Stimulated activated CD4-positive, alpha-beta T cell treated with anti-CD3 and anti-CD28 coated beads, TNF-alpha, amount 100 ng/mL, for 4 hours (primary cell): ENCODE results near the gene TCP11L1.
"Not testable (repeated sequence)": the region's sequence is repeated elsewhere in the genome, so short reads cannot be mapped to it uniquely, and the experiment has no call there.

Experiments used
- DNase-seq, 3 experiments: peaks; one replicate each; pipeline ENCODE4 v3.0.0-alpha.2; 2020; ENCODE audit warnings: low read depth in 3 of 3

Gene TCP11L1

DNA sequence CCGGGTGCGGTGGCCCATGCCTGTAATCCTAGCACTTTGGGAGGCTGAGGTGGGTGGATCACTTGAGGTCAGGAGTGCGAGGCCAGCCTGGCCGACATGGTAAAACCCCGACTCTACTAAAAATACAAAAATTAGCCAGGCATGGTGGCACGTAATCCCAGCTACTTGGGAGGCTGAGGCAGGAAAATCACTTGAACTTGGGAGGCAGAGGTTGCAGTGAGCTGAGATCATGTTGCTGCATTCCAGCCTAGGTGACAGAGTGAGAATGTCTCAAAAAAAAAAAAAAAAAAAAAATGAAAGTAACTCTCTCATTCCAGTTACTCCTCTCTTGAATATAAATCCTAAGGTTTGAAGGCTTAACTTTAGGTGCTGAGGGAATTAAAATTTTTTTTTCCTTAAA, 10.2 kb upstream of the TCP11L1 start:
- not testable (repeated sequence) for DNase-seq

DNA sequence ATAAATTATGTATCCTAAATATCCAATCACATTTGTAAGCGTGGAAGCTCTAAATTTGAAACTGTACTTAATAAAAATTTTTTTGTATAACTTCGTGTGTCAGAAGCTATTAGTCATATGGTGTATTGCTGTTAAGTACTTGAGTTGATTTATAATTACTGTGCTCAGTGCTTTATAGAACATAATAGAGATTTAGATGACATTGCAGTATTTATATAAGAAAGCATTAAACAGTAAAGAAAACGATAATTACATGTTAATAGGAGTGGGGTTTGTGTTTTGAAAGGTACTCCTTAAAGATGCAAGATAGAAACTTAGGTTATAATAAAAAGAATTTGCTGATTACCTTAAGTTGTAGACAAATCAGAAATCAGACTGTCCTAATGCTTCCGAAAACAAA, 5.9 kb upstream of the TCP11L1 start:
- no peak for DNase-seq

DNA sequence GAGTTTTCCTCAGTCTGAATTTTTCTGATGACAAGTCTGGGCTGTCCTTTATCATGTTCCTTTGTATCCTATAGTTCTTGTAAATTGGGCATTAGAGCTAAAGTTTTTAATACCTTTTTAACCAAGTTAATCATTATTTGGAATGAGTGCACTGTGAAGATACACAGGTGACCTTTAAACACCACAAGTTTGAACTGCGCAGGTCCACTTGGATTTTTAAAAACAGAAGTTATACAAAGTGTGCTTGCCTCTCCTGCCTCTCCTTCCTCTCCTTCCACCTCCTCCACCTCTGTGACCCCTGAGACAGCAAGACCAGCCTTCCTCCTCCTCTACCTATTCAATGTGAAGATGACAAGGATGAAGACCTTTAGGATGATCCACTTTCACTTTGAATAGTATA, 4.4 kb upstream of the TCP11L1 start:
- no peak for DNase-seq

DNA sequence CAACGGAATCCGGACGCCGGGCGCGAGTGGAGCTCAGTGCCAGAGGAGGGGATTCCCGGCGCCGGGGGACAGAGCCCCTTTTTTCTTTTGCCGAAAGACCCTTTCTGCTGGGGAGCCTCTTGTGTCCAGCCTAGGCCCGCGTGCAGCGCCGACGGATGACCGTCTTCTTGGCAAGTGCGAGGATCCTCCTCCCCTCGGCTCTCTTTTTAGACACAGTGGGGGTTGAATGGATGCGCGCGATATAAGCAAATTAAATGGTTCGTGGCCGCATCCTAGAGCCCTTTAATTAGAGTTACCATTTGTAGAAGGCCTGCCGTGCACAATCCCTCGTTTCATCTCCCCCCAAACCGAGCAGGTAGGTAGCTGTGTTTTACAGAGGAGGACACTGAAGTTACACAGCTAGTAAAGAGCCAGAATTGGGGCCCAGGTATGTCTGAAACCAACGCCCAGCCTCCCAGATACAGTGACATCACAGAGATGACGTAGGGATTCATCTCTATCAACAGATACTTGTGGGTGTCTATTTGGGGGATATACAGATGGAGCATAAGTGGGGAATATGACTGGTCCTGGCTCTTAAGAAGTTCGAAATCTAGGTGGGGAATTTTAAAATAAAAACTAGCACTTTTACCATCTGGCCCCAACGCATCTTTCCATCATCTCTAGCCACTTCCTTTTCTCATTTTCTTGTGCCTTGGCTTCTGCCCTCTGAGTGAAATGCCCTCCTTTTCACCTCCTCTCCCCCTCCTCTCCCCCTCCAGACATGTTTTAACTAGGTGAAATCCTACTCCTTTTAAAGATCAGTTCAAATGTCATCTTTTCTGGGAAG, 875 bp downstream of the TCP11L1 start:
- DNase-seq = peak in 1 of 3 experiments; percentile 7

DNA sequence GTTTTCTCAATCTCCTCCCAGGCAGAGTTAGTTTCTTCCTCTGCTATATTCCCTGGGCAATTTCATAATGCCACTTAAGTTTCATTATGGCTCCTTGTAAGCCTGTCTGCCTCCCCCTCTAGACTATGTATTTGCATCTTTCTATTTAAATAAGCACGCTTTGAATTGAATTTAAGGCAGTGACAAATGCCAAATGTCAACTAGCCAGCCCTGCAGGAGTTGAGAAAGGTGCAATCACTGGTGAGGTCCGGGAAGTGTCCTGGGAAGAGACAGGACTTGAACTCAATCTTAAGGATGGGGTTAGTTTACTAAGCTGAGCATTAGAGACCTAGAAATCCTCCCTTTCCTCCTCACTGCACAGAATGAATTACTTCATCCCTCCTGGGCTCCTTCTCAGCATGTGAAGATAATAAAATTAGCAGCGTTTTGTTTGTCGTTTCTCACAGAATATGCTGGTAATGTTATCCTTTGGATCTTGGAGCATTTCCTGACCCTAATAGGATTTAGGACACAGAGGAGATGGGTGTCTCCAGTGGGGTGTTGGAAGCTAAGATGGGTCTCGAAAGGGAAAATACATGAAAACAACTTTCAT, 1.6 kb downstream of the TCP11L1 start:
- DNase-seq = no peak

DNA sequence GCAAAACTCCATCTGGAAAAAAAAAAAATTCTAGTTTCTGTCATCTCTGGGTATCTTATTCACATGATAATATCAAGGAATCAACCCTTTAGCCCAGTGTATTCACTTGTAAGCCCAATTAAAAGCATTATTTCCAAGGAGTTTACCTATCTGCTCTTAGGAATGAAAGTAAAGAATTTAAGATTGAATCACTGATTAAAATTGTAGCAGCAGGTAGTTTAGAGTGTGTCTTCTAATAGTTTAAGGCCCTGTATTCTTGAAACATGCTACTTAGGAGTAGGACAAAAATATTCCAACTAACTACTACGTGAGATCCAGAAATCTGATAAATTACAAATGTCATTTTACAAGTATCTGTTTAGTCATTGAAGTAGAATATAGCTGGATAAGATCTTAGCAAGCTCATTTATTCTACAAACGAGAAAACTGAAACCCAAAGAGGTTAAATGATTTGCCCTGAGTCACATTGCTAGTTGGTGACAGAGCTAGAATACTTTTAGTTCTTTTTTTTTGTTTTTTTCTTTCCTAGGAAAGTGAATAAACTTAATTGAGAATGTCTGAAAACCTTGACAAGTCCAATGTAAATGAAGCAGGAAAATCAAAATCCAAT, 4.0 kb downstream of the TCP11L1 start:
- DNase-seq = no peak

DNA sequence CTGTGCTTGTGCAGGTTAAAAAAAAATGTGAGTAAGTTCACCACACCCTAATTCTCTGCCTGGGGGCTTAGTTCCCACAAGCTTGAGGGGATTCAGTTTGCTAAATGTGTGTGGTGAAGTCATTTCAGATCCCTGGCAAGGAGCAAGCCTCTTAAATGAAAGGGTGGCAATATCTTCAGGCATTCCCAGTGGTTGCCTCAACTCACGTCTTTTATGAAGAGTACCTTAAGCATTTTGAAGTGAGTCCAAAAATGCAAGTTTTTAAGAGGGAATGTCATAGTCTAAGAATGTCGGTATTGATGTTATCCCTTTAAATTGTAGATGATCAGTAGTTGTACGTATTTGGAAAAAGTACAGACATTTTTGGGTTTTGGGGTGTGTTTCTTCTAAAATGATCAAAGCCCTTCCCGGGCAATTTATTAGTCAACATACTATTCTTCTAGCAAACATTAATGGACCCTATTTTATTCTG, 4.9 kb downstream of the TCP11L1 start:
- DNase-seq = no peak

DNA sequence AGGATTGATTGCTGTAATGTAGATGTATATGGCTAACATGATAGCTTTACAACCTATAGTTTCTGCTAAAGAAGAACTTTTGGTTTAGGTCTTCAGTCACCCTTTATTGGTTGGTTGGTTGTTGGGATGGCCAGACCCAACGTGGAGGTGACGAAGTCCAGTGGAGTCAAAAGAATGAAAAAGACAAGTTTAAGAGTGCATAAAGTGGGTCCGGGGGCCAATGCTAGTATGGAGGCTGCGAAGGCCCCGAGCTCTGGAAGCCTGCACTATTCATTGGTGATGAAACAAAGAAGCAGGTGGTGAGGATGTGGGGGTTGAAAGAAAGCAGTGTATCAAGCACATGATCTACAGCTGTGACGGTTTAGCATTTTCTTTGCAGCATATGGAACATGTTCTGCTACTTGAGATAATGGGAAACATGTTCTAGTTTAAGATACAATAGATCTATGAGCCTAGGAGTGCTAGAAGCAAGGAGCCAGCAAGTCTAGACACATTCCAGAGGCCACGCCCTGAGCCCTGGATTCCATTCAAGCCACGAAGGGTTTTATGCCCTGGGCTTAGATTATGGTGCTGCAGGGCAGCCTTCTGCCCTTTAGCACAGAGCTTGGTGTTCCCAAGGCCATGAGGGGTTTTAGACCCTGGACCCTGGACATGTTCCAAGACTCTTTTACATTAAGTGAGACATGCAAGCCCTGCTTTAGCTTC, 6.3 kb downstream of the TCP11L1 start:
- DNase-seq = no peak

DNA sequence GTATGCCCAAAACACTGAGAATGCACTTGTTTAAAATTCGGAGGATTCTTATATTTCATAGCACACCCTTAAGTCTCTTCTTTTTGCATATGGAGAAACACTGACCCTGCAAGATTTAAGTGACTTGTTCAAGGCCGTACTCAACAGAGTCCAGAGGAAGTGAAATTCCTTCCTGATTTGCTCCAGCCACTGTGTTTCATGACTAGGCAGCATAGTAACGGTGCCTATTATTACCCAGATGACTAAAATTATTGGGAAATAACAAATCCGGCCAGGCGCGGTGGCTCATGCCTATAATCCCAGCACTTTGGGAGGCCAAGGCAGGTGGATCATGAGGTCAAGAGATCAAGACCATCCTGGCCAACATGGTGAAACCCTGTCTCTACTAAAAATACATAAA, 9.3 kb downstream of the TCP11L1 start:
- not testable (repeated sequence) for DNase-seq

DNA sequence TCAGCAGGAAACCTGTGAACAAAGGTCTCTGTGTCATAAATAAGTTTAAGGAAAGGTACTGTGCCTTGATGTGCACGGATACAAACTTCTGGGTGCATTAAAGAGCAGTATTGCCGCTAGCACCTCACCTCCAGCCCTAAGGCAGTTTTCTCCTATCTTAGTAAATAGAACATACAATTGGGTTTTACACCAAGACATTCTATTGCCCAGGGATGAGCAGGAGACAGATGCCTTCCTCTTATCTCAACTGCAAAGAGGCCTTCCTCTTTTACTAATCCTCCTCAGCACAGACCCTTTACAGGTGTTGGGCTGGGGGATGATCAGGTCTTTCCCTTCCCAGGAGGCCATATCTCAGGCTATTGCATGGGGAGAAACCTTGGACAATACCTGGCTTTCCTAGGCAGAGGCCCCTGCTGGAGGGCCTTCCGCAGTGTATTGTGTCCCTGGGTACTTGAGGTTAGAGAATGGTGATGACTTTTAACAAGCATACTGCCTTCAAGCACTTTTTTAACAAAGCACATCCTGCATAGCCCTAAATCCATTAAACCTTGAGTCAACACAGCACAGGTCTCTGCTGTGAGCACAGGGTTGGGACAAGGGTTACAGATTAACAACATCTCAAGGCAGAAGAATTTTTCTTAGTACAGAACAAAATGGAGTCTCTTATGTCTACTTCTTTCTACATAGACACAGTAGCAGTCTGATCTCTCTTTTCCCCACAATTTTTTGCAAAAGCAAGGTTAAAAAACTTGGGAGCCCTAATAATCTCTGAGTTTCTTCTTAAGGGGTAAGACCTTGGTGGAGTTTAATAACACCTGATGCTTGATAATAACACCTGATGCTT, 10.4 kb downstream of the TCP11L1 start:
- not testable (repeated sequence) for DNase-seq

DNA sequence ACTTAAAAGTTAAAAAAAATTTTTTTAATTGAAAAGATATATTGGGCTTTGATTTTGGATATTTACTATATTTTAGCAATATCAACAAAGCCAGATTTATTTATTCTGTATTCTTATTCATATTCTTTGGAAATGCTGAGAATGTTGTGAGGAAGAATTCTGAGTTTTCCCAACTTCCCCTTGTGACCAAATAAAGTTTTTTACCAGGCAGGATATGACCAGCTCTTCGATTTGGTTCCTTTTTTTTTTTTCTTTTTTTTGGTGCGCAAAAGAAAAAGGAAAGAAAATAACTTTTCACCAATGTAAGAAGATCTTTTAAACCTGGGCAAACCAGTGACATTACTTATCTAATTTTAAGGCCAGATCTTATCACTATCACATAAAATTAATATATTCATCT, 12.9 kb downstream of the TCP11L1 start:
- no peak for DNase-seq

DNA sequence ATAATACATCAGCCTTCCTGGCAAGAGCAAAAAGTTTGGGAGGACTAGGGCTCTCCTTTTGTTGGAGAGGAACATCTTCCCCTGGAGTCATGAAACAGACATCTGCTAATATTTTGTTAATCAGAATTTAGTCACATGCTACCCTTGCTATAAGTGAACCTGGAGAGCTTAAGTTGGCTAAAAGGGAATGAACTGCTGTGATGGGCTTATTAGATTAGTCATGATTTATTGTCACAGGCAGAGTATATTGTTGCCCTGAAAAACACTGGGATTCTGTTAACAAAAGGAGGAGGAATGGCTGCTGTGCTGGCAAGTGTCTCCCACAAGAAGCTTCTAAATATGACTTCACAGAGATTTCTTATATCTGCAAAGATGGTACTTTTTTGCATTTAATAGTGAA, 16.0 kb downstream of the TCP11L1 start:
- no peak for DNase-seq

DNA sequence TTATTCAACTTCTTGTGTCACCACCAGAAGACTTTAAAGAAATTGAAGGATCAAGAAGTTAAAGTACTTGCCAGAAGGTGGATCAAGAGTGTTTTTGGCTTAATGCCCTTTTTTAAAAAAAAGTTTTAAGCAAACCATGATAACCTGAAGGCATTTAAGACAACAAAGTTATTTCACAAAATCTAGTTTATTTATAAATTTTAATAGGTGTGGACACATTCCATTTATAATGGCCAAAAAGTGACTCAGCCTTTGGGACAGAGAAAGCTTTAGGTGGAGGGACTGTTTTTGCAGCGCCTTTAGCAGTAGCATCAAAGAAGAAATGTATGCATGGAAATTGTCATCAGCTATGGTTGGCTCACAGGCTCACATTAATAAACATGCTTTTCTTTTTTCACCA, 17.9 kb downstream of the TCP11L1 start:
- DNase-seq = no peak

DNA sequence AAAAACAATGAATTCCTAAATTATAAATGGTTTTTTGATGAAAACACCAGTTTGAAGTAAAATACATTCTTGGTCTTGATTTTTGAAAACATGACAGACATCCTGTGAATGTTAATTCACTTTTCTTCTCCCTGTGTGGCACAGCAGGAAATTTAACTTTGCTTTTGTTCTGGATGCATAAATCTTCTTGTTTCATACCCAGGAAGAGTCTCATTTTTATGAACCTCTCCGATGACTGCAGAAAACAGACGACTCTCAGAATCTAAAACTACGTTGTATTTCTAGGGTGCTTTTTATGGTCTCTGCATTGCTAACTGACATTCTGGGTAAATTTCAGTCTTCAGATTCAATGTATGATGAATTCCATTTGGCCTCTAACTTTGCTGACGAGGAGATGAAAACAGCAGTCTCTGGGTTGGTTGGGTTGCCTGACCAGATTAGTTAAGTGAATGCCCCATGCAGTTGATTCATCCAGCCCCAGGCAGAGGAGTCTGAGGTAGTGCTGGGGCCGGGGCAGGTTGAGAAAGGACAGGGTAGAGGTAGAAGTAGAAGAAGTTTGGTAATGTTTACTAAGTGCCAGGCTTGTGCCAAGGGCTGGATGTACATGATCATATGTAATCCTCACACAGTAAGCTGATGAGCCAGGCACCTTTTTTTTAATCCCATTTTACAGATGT, 20.1 kb downstream of the TCP11L1 start:
- DNase-seq = no peak

DNA sequence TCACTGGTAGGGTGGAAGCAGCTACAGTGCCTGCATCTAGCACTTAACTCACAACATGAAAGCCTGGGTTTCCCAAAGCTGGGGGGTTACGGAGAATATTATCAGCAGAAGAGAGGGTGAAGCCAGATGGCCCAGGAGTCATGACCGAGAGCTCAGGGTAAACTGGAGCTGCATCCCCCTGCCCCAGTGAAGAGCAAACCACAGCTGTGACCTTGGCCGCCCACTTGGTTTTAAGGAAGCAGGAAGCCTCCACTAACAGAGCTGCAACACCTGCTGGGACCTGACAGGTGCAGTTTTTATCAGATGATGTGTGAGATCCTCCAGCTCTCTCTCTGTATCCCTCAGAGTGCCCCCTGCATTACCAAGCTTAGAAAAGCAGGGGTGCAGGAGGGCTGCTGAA, 20.9 kb downstream of the TCP11L1 start:
- DNase-seq = no peak

DNA sequence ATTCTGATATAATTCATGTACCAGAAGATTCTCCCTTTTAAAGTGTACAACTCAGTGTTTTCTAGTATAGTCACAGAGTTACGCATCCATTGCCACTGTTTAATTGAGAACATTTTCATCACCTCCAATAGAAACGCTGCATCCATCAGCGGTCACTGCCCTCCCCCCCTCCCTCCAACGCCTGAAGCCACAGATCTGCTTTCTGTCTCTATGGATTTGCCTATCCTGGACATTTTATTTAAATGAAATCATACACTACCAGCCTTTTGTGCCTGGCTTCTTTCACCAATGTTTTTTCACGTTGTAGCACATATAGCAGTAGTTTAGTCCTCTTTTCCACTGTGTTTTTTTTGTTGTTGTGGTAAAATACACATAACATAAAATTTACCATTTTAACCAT, 22.8 kb downstream of the TCP11L1 start:
- DNase-seq = no peak

DNA sequence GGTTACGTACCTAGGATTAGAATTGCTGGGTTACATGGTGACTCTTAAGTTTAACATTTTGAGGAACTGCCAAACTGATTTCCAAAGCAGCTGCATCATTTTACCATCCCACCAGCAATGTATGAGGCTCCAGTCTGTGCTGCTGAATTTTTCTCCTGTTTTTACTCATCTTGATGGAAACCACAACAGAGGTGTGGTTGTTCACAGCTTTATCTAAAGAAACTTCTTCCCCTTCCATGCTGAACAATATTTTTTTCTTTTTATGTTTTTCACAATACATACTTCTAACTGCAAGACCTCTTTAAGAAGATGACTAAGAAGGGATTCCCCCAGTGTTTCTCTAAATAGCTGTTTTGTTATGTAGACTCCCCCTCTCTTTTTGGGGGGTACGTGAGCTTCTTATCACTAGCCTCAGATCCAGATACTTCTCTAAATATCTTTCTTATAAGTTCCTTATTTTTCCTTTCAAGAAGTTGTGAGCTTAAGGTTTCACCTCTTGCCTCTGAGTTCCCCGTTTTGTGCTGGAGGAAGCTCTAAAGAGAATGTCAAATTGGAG, 24.0 kb downstream of the TCP11L1 start:
- no peak for DNase-seq

DNA sequence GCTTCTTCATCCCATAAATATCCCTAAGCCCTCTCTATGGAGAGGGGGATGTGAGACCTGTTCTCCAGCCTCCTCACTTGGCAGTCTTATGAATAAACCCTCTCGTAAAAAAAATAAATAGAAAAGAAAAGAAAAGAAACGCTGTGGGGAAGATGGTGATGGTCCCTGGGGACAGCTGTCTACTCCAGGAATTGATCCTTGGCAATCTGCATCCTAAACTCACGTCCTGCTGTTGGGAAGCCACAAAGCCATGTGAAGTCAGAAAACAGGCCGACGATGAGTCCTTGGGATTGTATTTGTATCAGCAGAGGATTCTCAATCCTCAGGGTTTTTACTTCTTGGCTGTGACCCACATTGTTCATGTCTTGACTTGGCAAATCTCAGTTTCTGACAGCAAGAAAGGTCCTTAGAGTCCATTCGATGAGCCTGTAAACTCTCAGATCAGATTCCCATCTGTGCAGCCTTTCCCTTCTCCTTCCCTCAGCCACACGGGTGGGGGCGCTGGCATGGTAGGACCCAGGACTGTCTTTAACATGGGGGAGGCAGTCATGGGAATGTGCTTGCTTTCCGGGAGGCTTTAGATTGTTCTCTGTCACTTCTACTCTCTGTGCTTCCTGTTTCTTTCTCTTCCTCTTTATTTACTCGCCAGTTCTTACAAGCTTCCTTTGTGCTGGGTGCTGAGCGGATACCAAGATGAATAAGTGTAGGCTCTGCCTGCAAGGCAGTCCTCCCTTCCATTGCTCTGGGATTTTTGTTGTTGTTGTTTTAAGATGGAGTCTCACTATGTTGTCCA, 24.9 kb downstream of the TCP11L1 start:
- no peak for DNase-seq

DNA sequence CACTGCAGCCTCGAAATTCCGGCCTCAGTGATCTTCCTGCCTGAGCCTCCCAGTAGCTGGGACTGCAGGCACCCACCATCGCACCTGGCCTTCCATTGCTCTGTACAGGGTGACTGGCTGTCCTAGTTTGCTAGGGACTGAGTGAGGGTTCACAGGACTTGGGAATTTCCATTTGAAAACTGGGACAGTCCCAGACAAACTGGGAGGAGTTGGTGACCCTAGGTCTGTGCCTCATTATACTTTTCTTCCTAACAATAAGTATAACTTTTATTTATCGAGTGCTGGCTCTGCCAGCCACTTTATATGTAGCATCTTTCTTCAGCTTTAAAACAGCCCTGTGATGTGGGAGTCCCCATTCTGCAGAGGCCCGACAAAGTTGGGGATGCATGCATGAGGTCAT, 25.5 kb downstream of the TCP11L1 start:
- no peak for DNase-seq
